HepG2 (cell line): ENCODE measurements around the gene FNDC3A. TPM values are rescaled to one million over a fixed set of nuclear protein-coding genes. Genes with fewer than 3 reads are reported as not detected.

Source experiments
- ATAC-seq: fragments of 200-7000 bp; cut with Tn5 transposase; 3 replicates; pipeline ENCODE4 v1.9.1; 2020; ENCODE audit warnings: mild to moderate bottlenecking, moderate library complexity
- BruUV-seq: library from RNA; stranded (reverse); fragments of 400-500 nt; replicated peaks from 2 replicates; lab custom pipeline; 2021; lab: Mats Ljungman, UMichigan
- CTCF ChIA-PET: fragments of 300-600 bp; formaldehyde crosslinking; extraction: SDS; loops from one replicate; lab custom pipeline; 2021; ENCODE audit warnings: low total read pairs, inconsistent platforms, low intra/inter-chr PET ratio; lab: Yijun Ruan, JAX
- POLR2A ChIA-PET: fragments of 350-600 bp; sonication (Branson Sonifier 250); formaldehyde crosslinking; loops from one replicate; lab custom pipeline; 2020; ENCODE audit warnings: antibody characterized with exemption, inconsistent platforms; lab: Yijun Ruan, JAX
- DNase-seq: peaks from one replicate; pipeline ENCODE4 v3.0.0-alpha.2; 2015; ENCODE audit warnings: low spot score
- FAIRE-seq: peaks from 3 replicates; lab custom pipeline; 2011; peaks lifted over from hg19 to GRCh38; lab: Jason Lieb, UNC
- H2AFZ ChIP-seq: one replicate; pipeline ENCODE4 v1.6.1; 2011; ENCODE audit warnings: low read length, inconsistent platforms
- H3K27ac ChIP-seq: fragments of 300-600 bp; 3 replicates; pipeline ENCODE4 v1.8.0; 2011; ENCODE audit warnings: mixed run types, mild to moderate bottlenecking, mixed read lengths, low read length, inconsistent platforms; ENCODE audit not compliant: insufficient read depth; ENCODE audit errors: extremely low read length
- H3K27me3 ChIP-seq, 2 experiments: fragments of 200-600 bp in 1 of 2; 2 replicates in 1 of 2; 3 replicates in 1 of 2; pipeline versions ENCODE4 v1.6.0 to v1.8.0; 2011; ENCODE audit warnings: low read length in 2 of 2, mild to moderate bottlenecking in 2 of 2, moderate library complexity in 2 of 2, inconsistent platforms in 1 of 2; ENCODE audit not compliant: insufficient read depth in 2 of 2, control insufficient read depth in 1 of 2
- H3K36me3 ChIP-seq, 2 experiments: fragments of 200-600 bp in 1 of 2; replicated peaks in 1 of 2; 2 replicates in 1 of 2; 3 replicates in 1 of 2; pipeline versions ENCODE4 v1.5.1 to v1.8.0; 2011; ENCODE audit warnings: low read length in 2 of 2, inconsistent platforms in 1 of 2; ENCODE audit not compliant: insufficient read depth in 2 of 2, control insufficient read depth in 1 of 2
- H3K4me1 ChIP-seq: 2 replicates; pipeline ENCODE4 v1.5.1; 2012; ENCODE audit warnings: low read length, inconsistent platforms; ENCODE audit not compliant: insufficient read depth
- H3K4me2 ChIP-seq: 2 replicates; pipeline ENCODE4 v1.6.0; 2011; ENCODE audit warnings: low read depth, low read length, inconsistent platforms
- H3K4me3 ChIP-seq, 3 experiments: fragments of 200-600 bp in 1 of 3; sonication (generic), shearing (Covaris generic) in 1 of 3; replicated peaks in 1 of 3; 2 replicates each; pipeline ENCODE4 v1.5.1; 2011 to 2016; ENCODE audit warnings: low read length in 3 of 3, inconsistent platforms in 2 of 3, low read depth in 2 of 3, mild to moderate bottlenecking in 2 of 3, control low read depth in 1 of 3, mixed read lengths in 1 of 3; ENCODE audit not compliant: insufficient read depth in 1 of 3
- H3K79me2 ChIP-seq: one replicate; pipeline ENCODE4 v1.6.1; 2011; ENCODE audit warnings: low read length, inconsistent platforms; ENCODE audit not compliant: insufficient read depth
- H3K9ac ChIP-seq: 2 replicates; pipeline ENCODE4 v1.6.0; 2011; ENCODE audit warnings: mild to moderate bottlenecking, low read depth, low read length, inconsistent platforms; ENCODE audit not compliant: insufficient read depth
- H3K9me3 ChIP-seq: 2 replicates; pipeline ENCODE4 v1.5.1; 2012; ENCODE audit warnings: mild to moderate bottlenecking, low read length
- H4K20me1 ChIP-seq: 2 replicates; pipeline ENCODE4 v1.6.0; 2011; ENCODE audit warnings: inconsistent platforms, mild to moderate bottlenecking, low read length, moderate library complexity; ENCODE audit not compliant: insufficient read depth
- FOSL1 ChIP-seq: sonication (generic); formaldehyde crosslinking; IDR thresholded peaks from 2 replicates; pipeline ENCODE4 v1.9.0; 2021; ENCODE audit warnings: missing genetic modification reagents, borderline replicate concordance
- GFI1 ChIP-seq: sonication (generic); formaldehyde crosslinking; IDR thresholded peaks from 2 replicates; pipeline ENCODE4 v1.5.0; 2020; ENCODE audit warnings: missing genetic modification reagents, mild to moderate bottlenecking, borderline replicate concordance
- JUNB ChIP-seq: sonication (generic); formaldehyde crosslinking; IDR thresholded peaks from 2 replicates; pipeline ENCODE4 v1.8.0; 2022; ENCODE audit warnings: missing genetic modification reagents, mild to moderate bottlenecking, borderline replicate concordance
- SOX13 ChIP-seq, 3 experiments: fragments of 450-650 bp in 1 of 3; sonication (generic) in 1 of 3; formaldehyde crosslinking in 1 of 3; IDR thresholded peaks in 2 of 3; conservative IDR thresholded peaks in 1 of 3; 2 replicates each; pipeline versions ENCODE4 v1.5.0 to v1.6.1; 2016 to 2020; ENCODE audit warnings: antibody characterized with exemption in 1 of 3, mild to moderate bottlenecking in 1 of 3, missing compliant biosample characterization in 1 of 3, missing genetic modification reagents in 1 of 3, moderate library complexity in 1 of 3
- SOX5 ChIP-seq: IDR thresholded peaks from 2 replicates; pipeline ENCODE4 v1.6.1; 2016; ENCODE audit warnings: borderline replicate concordance
- ZFP90 ChIP-seq: sonication (generic); formaldehyde crosslinking; IDR thresholded peaks from 2 replicates; pipeline ENCODE4 v1.8.0; 2022; ENCODE audit warnings: missing genetic modification reagents, mild to moderate bottlenecking, inconsistent platforms, borderline replicate concordance
- ZNF235 ChIP-seq: sonication (generic); formaldehyde crosslinking; IDR thresholded peaks from 2 replicates; pipeline ENCODE4 v1.8.1; 2023; ENCODE audit warnings: mild to moderate bottlenecking, missing genetic modification reagents, borderline replicate concordance
- ZNF652 ChIP-seq: IDR thresholded peaks from 2 replicates; pipeline ENCODE4 v1.6.1; 2016; ENCODE audit warnings: low read depth, borderline replicate concordance
- ZNF775 ChIP-seq: sonication (generic); formaldehyde crosslinking; IDR thresholded peaks from 2 replicates; pipeline ENCODE4 v1.4.0; 2020; ENCODE audit warnings: missing genetic modification reagents, mild to moderate bottlenecking, moderate library complexity, borderline replicate concordance
- WGBS: methylation state at CpG from one replicate; pipeline ENCODE4 v1.1.6; 2017; ENCODE audit warnings: low lambda C conversion rate; 5-methylcytosine and 5-hydroxymethylcytosine counted together
- in situ Hi-C: cut with HindIII; loops from 2 replicates; pipeline ENCODE4 v1.10.0; 2017; ENCODE audit warnings: low pct_unique_long_range_greater_than_20kb; ENCODE audit not compliant: extremely low pct_ligation_motif_present
- intact Hi-C: fragments of 100-400 bp; cut with micrococcal nuclease; formaldehyde crosslinking; loops from one replicate; pipeline ENCODE4 v1.10.0; 2022; ENCODE audit not compliant: unreplicated experiment
- polyA plus RNA-seq, 8 experiments: library from polyadenylated mRNA; depleted of rRNA in 3 of 8; stranded (reverse) in 7 of 8; unstranded in 1 of 8; fragments of >200 nt; fragmentation: Illumina TruSeq in 4 of 8; extraction: Trizol in 4 of 8; gene quantifications; 2 replicates each; pipeline versions ENCODE4 v1.2.1 to v1.2.3, GENCODE V29; 2011 to 2016; ENCODE audit warnings: low read depth in 4 of 8, missing spikeins in 1 of 8, mixed read lengths in 1 of 8; ENCODE audit not compliant: insufficient read depth in 1 of 8
- total RNA-seq, 5 experiments: library from RNA; depleted of rRNA; stranded (reverse); fragments of >200 nt; fragmentation: Illumina TruSeq; extraction: Trizol; gene quantifications; 2 replicates each; pipeline ENCODE4 v1.2.3, GENCODE V29; 2016; ENCODE audit warnings: low read depth in 1 of 5
- TF ChIP-seq, protein P1 (sequence below): IDR thresholded peaks from 2 replicates; pipeline ENCODE4 v1.4.0; 2020; ENCODE audit warnings: mild to moderate bottlenecking, missing genetic modification reagents
- TF ChIP-seq, protein P2 (sequence below): sonication (generic); formaldehyde crosslinking; IDR thresholded peaks from 2 replicates; pipeline ENCODE4 v1.4.0; 2020; ENCODE audit warnings: missing genetic modification reagents

The FNDC3A gene
- total and polyA plus RNA-seq, 2 of the 13 experiments (the other 11 are each of a cell fraction or from before 2014, with no cell fraction given): 36.7 to 39.3 TPM

GRCh38 chr13:49112782-49113525 is 137.2 kb downstream of the FNDC3A start (continued):
- TF ChIP-seq GFI1 (CRISPR knock-in tag): no peak
- TF ChIP-seq, all 625 proteins: peak for 2

DNA sequence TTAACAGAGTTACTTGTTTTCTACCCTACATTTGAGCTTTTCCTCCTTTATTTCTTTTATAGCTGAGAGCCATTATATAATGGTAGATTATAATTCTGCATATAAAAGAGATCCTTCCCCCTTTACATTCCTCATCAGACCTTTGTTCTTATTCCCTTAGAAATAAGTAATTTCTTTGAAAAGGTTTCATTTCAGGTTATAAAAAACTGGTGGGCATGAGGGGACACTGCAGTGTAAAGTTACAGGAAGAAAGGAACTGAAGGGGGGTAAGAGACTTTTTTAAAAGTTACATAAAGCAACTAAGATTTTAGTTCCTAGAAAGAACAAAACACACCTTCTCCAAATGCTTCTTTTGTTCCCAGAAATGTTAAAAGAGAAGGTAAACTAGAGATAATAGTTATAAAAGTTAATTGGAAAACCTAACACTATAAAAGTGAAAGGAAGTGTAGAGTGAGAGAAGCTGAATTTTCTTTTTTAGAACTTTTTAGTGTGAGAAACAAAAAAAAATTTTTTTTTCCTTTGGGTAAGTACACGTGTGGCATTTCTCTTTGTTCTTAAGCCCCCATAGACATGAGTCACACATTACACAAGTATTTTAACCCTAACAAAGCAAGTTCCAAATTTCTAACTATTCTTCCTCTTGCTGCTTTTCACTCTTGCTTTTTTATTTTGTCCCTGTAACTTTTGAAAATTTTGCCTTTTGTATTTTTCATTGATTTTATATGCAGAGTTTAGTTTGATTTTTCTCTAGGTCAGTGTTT is 138.0 kb downstream of the FNDC3A start:
- ChIA-PET CTCF (no interaction called here), POLR2A (no interaction called here)
- H3K9me3 ChIP-seq: no peaks in the 10 kb centered on the region
- in situ Hi-C loops: no loop called here
- H4K20me1 ChIP-seq: no peaks in the 10 kb centered on the region
- DNase-seq (peak; percentile 22), ATAC-seq (no peak), FAIRE-seq (no peak)
- H3K27ac ChIP-seq: peak overlapping the region; percentile 24
- H3K27me3 ChIP-seq: no peaks in the 10 kb centered on the region; a peak in 1 of 5 replicates
- H2AFZ ChIP-seq: peak overlapping the region; percentile 38
- no TSS peak for BruUV-seq
- peaks cover 34% of the 10 kb centered on the region for H3K79me2 ChIP-seq
- WGBS: 15% methylated on average over 1 of the region's 1 CpG
- H3K4me1 ChIP-seq: peaks cover 61% of the 10 kb centered on the region
- H3K9ac ChIP-seq: 0 out of 2 replicates have a peak overlapping the region, but pooled peaks have one; percentile 14
- peaks cover 3 to 28% of the 10 kb centered on the region in 2 experiments; a peak in 2 of 5 replicates for H3K36me3 ChIP-seq
- H3K4me3 ChIP-seq: no peak overlapping the region
- H3K4me2 ChIP-seq: peak overlapping the region; percentile 72
- intact Hi-C loops: loop anchor here (10.0 kb wide), 1 partner anchor 139 kb away; the partner anchor contains the start of gene FNDC3A
- TF ChIP-seq ZFP90 (CRISPR knock-in tag): no peak
- peak; percentile 29; the same call in 1 of the 2 replicates for TF ChIP-seq FOSL1 (CRISPR knock-in tag)
- TF ChIP-seq SOX13 (IDR thresholded peaks at IDR 0.05): no peak
- TF ChIP-seq SOX13 (CRISPR knock-in tag; conservative IDR thresholded peaks at IDR 0.05 in 1 of 2, IDR thresholded peaks at IDR 0.05 in 1 of 2): peak in 1 of 2 experiments; percentile 57; a peak in 1 of 4 replicates
- peak; percentile 50; the same call in 1 of the 2 replicates for TF ChIP-seq SOX5 (CRISPR knock-in tag)
- TF ChIP-seq, protein P1, sequence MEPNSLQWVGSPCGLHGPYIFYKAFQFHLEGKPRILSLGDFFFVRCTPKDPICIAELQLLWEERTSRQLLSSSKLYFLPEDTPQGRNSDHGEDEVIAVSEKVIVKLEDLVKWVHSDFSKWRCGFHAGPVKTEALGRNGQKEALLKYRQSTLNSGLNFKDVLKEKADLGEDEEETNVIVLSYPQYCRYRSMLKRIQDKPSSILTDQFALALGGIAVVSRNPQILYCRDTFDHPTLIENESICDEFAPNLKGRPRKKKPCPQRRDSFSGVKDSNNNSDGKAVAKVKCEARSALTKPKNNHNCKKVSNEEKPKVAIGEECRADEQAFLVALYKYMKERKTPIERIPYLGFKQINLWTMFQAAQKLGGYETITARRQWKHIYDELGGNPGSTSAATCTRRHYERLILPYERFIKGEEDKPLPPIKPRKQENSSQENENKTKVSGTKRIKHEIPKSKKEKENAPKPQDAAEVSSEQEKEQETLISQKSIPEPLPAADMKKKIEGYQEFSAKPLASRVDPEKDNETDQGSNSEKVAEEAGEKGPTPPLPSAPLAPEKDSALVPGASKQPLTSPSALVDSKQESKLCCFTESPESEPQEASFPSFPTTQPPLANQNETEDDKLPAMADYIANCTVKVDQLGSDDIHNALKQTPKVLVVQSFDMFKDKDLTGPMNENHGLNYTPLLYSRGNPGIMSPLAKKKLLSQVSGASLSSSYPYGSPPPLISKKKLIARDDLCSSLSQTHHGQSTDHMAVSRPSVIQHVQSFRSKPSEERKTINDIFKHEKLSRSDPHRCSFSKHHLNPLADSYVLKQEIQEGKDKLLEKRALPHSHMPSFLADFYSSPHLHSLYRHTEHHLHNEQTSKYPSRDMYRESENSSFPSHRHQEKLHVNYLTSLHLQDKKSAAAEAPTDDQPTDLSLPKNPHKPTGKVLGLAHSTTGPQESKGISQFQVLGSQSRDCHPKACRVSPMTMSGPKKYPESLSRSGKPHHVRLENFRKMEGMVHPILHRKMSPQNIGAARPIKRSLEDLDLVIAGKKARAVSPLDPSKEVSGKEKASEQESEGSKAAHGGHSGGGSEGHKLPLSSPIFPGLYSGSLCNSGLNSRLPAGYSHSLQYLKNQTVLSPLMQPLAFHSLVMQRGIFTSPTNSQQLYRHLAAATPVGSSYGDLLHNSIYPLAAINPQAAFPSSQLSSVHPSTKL: 0 out of 2 replicates have a peak, but pooled peaks have one; percentile 13
- no peak for TF ChIP-seq ZNF235 (CRISPR knock-in tag)
- TF ChIP-seq ZNF652: peak; percentile 89
- no peak for TF ChIP-seq JUNB (CRISPR knock-in tag)
- TF ChIP-seq ZNF775 (CRISPR knock-in tag): no peak
- TF ChIP-seq, protein P2, sequence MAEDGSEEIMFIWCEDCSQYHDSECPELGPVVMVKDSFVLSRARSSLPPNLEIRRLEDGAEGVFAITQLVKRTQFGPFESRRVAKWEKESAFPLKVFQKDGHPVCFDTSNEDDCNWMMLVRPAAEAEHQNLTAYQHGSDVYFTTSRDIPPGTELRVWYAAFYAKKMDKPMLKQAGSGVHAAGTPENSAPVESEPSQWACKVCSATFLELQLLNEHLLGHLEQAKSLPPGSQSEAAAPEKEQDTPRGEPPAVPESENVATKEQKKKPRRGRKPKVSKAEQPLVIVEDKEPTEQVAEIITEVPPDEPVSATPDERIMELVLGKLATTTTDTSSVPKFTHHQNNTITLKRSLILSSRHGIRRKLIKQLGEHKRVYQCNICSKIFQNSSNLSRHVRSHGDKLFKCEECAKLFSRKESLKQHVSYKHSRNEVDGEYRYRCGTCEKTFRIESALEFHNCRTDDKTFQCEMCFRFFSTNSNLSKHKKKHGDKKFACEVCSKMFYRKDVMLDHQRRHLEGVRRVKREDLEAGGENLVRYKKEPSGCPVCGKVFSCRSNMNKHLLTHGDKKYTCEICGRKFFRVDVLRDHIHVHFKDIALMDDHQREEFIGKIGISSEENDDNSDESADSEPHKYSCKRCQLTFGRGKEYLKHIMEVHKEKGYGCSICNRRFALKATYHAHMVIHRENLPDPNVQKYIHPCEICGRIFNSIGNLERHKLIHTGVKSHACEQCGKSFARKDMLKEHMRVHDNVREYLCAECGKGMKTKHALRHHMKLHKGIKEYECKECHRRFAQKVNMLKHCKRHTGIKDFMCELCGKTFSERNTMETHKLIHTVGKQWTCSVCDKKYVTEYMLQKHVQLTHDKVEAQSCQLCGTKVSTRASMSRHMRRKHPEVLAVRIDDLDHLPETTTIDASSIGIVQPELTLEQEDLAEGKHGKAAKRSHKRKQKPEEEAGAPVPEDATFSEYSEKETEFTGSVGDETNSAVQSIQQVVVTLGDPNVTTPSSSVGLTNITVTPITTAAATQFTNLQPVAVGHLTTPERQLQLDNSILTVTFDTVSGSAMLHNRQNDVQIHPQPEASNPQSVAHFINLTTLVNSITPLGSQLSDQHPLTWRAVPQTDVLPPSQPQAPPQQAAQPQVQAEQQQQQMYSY (CRISPR knock-in tag): no peak
